GM12874 (cell line): Measurements from ENCODE around the gene ZBED5.

Experiments
- TF ChIP-seq, protein P1 (sequence below): IDR thresholded peaks from 2 replicates; pipeline ENCODE4 v1.5.1; 2011; ENCODE audit warnings: low read depth, mild to moderate bottlenecking, control low read depth, low read length, moderate library complexity; ENCODE audit not compliant: insufficient read depth

Gene ZBED5

DNA sequence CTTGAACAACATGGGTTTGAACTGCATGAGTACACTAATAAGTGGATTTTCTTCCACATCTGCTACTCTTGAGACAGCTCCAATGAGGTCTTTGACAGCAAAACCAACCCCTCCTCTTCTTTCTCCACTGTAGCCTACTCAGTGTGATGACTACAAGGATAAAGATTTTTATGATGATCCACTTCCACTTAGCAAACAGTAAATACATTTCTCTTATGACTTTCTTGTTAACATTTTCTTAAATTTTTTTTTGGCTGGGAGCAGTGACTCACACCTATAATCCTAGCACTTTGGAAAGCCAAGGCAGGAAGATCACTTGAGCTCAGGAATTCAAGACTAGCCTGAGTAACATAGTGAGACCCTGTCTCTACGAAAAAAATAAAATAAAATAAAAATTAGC is 39.3 kb downstream of the ZBED5 start:
- TF ChIP-seq, protein P1, sequence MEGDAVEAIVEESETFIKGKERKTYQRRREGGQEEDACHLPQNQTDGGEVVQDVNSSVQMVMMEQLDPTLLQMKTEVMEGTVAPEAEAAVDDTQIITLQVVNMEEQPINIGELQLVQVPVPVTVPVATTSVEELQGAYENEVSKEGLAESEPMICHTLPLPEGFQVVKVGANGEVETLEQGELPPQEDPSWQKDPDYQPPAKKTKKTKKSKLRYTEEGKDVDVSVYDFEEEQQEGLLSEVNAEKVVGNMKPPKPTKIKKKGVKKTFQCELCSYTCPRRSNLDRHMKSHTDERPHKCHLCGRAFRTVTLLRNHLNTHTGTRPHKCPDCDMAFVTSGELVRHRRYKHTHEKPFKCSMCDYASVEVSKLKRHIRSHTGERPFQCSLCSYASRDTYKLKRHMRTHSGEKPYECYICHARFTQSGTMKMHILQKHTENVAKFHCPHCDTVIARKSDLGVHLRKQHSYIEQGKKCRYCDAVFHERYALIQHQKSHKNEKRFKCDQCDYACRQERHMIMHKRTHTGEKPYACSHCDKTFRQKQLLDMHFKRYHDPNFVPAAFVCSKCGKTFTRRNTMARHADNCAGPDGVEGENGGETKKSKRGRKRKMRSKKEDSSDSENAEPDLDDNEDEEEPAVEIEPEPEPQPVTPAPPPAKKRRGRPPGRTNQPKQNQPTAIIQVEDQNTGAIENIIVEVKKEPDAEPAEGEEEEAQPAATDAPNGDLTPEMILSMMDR = no peak

DNA sequence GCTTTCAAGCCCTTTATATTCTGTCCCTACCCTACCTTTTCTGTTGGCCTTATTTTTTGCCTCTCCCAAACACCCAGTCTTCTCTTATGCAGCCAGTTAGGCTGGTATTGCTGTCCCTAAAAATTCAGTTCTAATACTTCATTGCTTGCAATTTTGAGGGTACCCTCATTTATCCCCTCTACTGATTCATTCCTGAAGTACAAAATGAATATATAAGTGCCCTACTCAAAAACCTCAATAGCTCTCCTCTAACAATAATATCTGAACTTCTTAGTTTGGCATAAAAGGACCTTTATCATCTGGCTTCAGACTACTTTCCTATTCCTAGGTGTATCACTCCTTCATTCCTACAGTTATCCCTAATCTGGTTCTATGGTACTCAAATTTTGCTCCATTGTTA is 43.9 kb downstream of the ZBED5 start:
- TF ChIP-seq, protein P1 = no peak

DNA sequence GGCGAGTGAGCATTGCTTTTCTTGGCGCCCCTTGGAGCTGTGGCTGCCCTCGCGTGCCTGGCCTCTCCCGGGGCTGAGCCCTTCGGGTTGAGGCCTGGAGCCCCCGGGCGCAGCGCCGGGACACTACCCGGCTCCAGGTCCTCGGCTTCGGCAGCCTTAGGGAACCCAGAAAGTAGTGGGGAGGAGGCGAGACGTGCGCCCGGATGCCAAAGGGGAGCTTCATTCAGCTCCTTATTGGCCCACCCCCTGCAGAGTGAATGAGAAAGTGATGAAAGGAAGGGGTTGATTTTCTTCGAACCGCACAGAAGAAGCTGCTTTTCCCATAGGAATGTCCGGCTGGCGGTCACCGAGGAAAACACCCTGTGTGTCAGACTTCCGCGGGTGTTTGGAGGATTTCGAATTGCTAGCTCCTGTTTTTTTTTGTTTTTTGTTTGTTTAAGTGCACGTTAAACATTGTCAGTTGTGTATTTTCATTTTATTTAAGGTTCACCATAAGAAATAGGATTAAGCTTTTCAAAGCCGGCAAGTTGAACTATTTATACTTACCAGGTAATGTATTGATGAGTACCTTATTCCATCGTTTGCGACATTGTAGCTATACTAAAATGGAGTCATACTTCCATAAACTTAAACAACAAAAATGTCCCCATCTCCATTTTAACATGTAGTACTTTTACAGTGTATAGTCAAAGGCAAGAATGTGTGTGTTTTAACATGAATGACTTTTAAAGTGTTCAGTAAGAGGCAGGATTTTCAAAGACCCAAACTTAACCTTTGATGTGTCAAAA is 48.3 kb downstream of the ZBED5 start:
- TF ChIP-seq, protein P1 = no peak

DNA sequence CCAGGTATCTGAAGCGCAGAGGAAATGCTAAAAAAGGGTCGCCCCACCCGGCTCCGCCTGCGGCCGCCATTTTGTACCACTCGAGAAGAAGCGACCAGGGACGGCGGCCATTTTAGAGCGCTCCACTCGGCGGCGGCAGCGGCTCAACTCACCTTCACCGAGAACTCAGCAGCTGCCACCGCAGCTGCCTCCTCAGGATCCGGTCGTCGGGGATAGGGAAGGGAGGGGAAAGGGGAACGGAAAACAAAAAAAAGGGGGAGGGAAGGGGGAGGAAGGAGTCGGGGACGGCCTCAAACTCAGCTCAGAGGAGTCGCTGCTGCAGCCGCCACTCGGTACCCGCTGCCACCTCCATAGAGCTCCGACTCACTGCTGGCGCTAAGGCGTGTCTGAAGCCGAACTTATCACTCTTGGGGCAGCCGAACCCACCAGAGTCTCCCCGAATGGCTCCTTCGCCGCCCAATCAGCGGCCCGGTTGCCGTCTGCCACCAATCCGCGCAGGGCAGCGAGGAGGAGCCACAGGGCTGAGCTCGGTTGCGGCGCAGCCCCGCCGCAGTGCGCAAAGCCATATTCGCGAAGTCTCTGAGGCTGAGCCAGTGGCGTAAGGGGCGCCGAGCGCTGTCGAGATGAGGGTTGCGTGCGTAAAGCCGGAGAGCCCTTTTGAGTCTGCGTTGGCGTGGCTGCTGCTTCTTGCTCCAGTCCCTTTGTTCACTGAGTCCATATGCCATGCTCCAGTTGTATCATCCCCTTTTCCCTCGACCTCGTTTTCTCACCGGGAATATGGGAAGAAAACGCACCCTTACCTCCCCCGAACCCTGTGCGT is 49.1 kb downstream of the ZBED5 start, which contains the start of gene EIF4G2:
EIF4G2 (minus strand) TSS at position 374 of the 820 bp plus-strand sequence.
- TF ChIP-seq, protein P1 = no peak

DNA sequence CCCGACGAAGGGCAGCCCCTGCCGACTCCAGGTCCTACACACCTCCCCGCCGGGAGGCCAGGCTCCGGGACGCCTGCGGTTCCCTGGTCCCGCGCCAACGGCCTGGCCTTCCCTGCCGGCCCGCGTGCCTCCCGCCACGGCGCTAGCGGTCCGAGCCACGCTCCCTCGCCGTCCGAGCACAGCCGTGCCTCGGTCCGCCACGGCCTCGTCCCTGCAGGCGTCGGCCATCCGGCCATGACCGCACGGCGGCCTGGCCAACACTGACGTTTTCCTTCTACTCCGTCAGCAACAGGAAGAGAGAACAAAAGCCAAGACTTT is 49.7 kb downstream of the ZBED5 start:
- TF ChIP-seq, protein P1 = no peak

DNA sequence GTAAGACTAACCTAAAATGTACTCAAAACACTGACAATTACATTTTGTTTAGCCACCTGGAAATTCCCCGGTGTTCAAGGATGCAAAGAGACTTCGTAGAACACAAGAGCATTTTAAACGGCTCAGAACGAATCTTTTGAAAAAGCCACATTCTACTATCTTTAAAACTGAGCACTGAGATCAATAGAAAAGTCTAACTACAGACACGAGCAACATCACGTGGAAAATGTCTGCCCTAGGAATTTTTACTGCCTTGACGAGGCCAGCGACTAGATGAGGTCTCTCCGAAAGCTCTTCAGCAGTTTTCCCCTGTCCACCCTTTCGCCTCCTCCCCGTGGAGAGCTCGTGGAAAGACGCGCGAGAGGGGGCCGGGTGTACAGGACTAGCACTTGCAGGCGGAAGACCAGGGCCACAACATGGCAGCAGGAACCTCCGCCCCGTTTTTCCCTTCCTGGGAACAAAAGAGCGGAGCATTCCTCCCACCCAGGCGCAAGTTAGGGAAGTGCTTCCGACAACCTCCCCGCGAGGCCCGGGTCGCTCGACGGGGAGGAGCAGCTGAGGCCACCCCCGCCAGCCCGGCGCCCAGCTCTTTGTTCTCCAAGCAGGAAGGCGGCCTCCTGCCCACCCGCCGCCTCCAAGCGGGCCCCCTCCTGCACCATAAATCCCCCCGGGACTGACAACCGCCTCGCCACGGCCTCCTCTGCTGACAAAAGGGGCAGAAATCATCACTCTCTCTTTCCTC is 50.2 kb downstream of the ZBED5 start:
- TF ChIP-seq, protein P1 = no peak

DNA sequence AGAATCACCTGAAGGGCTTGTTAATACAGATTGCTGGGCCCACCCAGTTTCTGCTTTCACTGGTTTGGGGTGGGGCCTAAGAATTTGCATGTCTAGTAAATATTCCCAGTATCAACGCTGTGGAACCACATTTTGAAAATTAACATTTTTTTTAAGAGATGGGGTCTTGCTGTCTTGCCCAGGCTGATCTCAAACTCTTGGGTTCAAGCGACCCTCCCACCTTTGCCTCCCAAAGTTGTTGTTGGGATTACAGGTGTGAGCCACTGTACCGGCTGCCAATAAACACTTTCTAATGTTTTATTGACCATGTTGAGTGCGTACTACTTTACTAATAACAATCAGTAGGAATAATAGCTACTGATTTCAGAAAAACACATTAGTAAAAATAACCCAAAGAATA is 51.6 kb downstream of the ZBED5 start:
- TF ChIP-seq, protein P1 = no peak
